HepG2 (cell line): ENCODE results near the gene LSM2. TPM values are rescaled to one million over a fixed set of nuclear protein-coding genes. Genes with fewer than 3 reads are reported as not detected.
A peak's percentile ranks its signal among the peaks of the same experiment; 100 is the strongest.

ENCODE experiments used
- ATF3 ChIP-seq: sonication (generic); formaldehyde crosslinking; IDR thresholded peaks from 2 replicates; pipeline ENCODE4 v1.4.0; 2020; ENCODE audit warnings: missing genetic modification reagents
- BRCA1 ChIP-seq: sonication (generic); formaldehyde crosslinking; IDR thresholded peaks from 2 replicates; pipeline ENCODE4 v1.4.0; 2020; ENCODE audit warnings: missing genetic modification reagents
- EP300 ChIP-seq, 3 experiments: sonication (generic) in 1 of 3; formaldehyde crosslinking in 1 of 3; IDR thresholded peaks; 2 replicates each; pipeline versions ENCODE4 v1.5.1 to v1.6.1; 2011 to 2020; ENCODE audit warnings: low read depth in 2 of 3, low read length in 2 of 3, borderline replicate concordance in 1 of 3, improper control_type of control experiment in 1 of 3, mild to moderate bottlenecking in 1 of 3, missing genetic modification reagents in 1 of 3, moderate library complexity in 1 of 3
- FOXM1 ChIP-seq: sonication (generic); formaldehyde crosslinking; IDR thresholded peaks from 2 replicates; pipeline ENCODE4 v1.5.0; 2020; ENCODE audit warnings: missing genetic modification reagents
- FUBP1 ChIP-seq: sonication (generic); formaldehyde crosslinking; IDR thresholded peaks from 2 replicates; pipeline ENCODE4 v1.5.1; 2020; ENCODE audit warnings: missing genetic modification reagents, mild to moderate bottlenecking, borderline replicate concordance
- GATAD2A ChIP-seq: IDR thresholded peaks from 2 replicates; pipeline ENCODE4 v1.6.1; 2016
- GFI1 ChIP-seq: sonication (generic); formaldehyde crosslinking; IDR thresholded peaks from 2 replicates; pipeline ENCODE4 v1.5.0; 2020; ENCODE audit warnings: missing genetic modification reagents, mild to moderate bottlenecking, borderline replicate concordance
- HOXD1 ChIP-seq: sonication (generic); formaldehyde crosslinking; IDR thresholded peaks from 2 replicates; pipeline ENCODE4 v1.5.0; 2020; ENCODE audit warnings: missing genetic modification reagents
- IKZF4 ChIP-seq: sonication (generic); formaldehyde crosslinking; IDR thresholded peaks from 2 replicates; pipeline ENCODE4 v1.5.1; 2020; ENCODE audit warnings: borderline replicate concordance, mild to moderate bottlenecking, low read depth, missing genetic modification reagents; ENCODE audit errors: not compliant biosample characterization
- KAT7 ChIP-seq: IDR thresholded peaks from 2 replicates; pipeline ENCODE4 v1.6.1; 2018; ENCODE audit warnings: borderline replicate concordance, missing compliant biosample characterization
- KLF12 ChIP-seq: sonication (generic); formaldehyde crosslinking; IDR thresholded peaks from 2 replicates; pipeline ENCODE4 v1.4.0; 2020; ENCODE audit warnings: missing genetic modification reagents, borderline replicate concordance
- MYNN ChIP-seq: sonication (generic); formaldehyde crosslinking; IDR thresholded peaks from 2 replicates; pipeline ENCODE4 v1.4.0; 2020; ENCODE audit warnings: mild to moderate bottlenecking, low read depth, missing genetic modification reagents
- NFE2L2 ChIP-seq: fragments of 150-350 bp; IDR thresholded peaks from 2 replicates; pipeline ENCODE4 v1.6.1; 2014; ENCODE audit warnings: low read length
- NR0B2 ChIP-seq: sonication (generic); formaldehyde crosslinking; IDR thresholded peaks from 2 replicates; pipeline ENCODE4 v1.4.0; 2020; ENCODE audit warnings: mild to moderate bottlenecking, missing genetic modification reagents
- PPARG ChIP-seq: conservative IDR thresholded peaks from 2 replicates; pipeline ENCODE4 v1.6.1; 2016; ENCODE audit warnings: missing biosample characterization, missing genetic modification reagents
- SAP130 ChIP-seq: IDR thresholded peaks from 2 replicates; pipeline ENCODE4 v1.6.1; 2016; ENCODE audit warnings: low read depth
- ZBTB26 ChIP-seq: IDR thresholded peaks from 2 replicates; pipeline ENCODE4 v1.6.1; 2016; ENCODE audit warnings: missing compliant biosample characterization, missing genetic modification reagents, borderline replicate concordance
- ZBTB3 ChIP-seq: sonication (generic); formaldehyde crosslinking; IDR thresholded peaks from 2 replicates; pipeline ENCODE4 v1.4.0; 2020; ENCODE audit warnings: low read depth, mild to moderate bottlenecking, moderate library complexity, missing genetic modification reagents, borderline replicate concordance
- ZNF468 ChIP-seq: sonication (generic); formaldehyde crosslinking; IDR thresholded peaks from 2 replicates; pipeline ENCODE4 v1.8.0; 2022; ENCODE audit warnings: mild to moderate bottlenecking, moderate library complexity, missing genetic modification reagents
- ZNF547 ChIP-seq: sonication (generic); formaldehyde crosslinking; IDR thresholded peaks from 2 replicates; pipeline ENCODE4 v1.5.1; 2020; ENCODE audit warnings: mild to moderate bottlenecking, missing genetic modification reagents
- ZNF574 ChIP-seq: sonication (generic); formaldehyde crosslinking; IDR thresholded peaks from 2 replicates; pipeline ENCODE4 v1.4.0; 2020; ENCODE audit warnings: missing genetic modification reagents
- ZNF772 ChIP-seq: sonication (generic); formaldehyde crosslinking; IDR thresholded peaks from 2 replicates; pipeline ENCODE4 v1.5.0; 2020; ENCODE audit warnings: mild to moderate bottlenecking, missing genetic modification reagents
- ZNF83 ChIP-seq: sonication (generic); formaldehyde crosslinking; IDR thresholded peaks from 2 replicates; pipeline ENCODE4 v1.4.0; 2020; ENCODE audit warnings: missing genetic modification reagents, mild to moderate bottlenecking, borderline replicate concordance
- polyA plus RNA-seq, 8 experiments: library from polyadenylated mRNA; depleted of rRNA in 3 of 8; stranded (reverse) in 7 of 8; unstranded in 1 of 8; fragments of >200 nt; fragmentation: Illumina TruSeq in 4 of 8; extraction: Trizol in 4 of 8; gene quantifications; 2 replicates each; pipeline versions ENCODE4 v1.2.1 to v1.2.3, GENCODE V29; 2011 to 2016; ENCODE audit warnings: low read depth in 4 of 8, missing spikeins in 1 of 8, mixed read lengths in 1 of 8; ENCODE audit not compliant: insufficient read depth in 1 of 8
- total RNA-seq, 5 experiments: library from RNA; depleted of rRNA; stranded (reverse); fragments of >200 nt; fragmentation: Illumina TruSeq; extraction: Trizol; gene quantifications; 2 replicates each; pipeline ENCODE4 v1.2.3, GENCODE V29; 2016; ENCODE audit warnings: low read depth in 1 of 5

The LSM2 gene
- total and polyA plus RNA-seq, 2 of the 13 experiments (the other 11 are each of a cell fraction or from before 2014, with no cell fraction given) = 69.4 to 90.5 TPM

GRCh38 chr6:31769684-31770371 is 36.9 kb downstream of the LSM2 start (continued):
- TF ChIP-seq SAP130 (CRISPR knock-in tag) (peak; percentile 76), BRCA1 (CRISPR knock-in tag) (no peak), ZNF468 (CRISPR knock-in tag) (no peak), EP300 (IDR thresholded peaks at IDR 0.05; ENCODE audit: low read depth in 2 of 2, low read length in 2 of 2) (no peak), EP300 (CRISPR knock-in tag; IDR thresholded peaks at IDR 0.05; ENCODE audit: borderline replicate concordance) (0 out of 2 replicates have a peak, but pooled peaks have one; percentile 12), ZBTB26 (CRISPR knock-in tag) (0 out of 2 replicates have a peak, but pooled peaks have one; percentile 34), NR0B2 (no peak), FOXM1 (CRISPR knock-in tag) (no peak), PPARG (CRISPR knock-in tag) (0 out of 2 replicates have a peak, but pooled peaks have one; percentile 10), ATF3 (CRISPR knock-in tag) (0 out of 2 replicates have a peak, but pooled peaks have one; percentile 15), MYNN (no peak), ZNF547 (CRISPR knock-in tag) (no peak), HOXD1 (CRISPR knock-in tag) (no peak), ZBTB3 (CRISPR knock-in tag) (no peak), KLF12 (CRISPR knock-in tag) (no peak), GFI1 (CRISPR knock-in tag) (no peak), IKZF4 (no peak), FUBP1 (CRISPR knock-in tag) (no peak), ZNF83 (CRISPR knock-in tag) (no peak), ZNF772 (CRISPR knock-in tag) (no peak), KAT7 (CRISPR knock-in tag) (0 out of 2 replicates have a peak, but pooled peaks have one; percentile 53), NFE2L2 (no peak), ZNF574 (no peak), GATAD2A (CRISPR knock-in tag) (peak; percentile 54)
